Aorta (tissue), 5 donors: Measurements from ENCODE around the gene TFE3. TPM values are rescaled to one million over a fixed set of nuclear protein-coding genes. Genes with fewer than 3 reads are reported as not detected.

Source experiments
- ATAC-seq: fragments of 200-7000 bp; cut with Tn5 transposase; one replicate; pipeline ENCODE4 v1.9.1; 2022; ENCODE audit warnings: moderate library complexity; ENCODE audit not compliant: low FRiP score
- DNase-seq, 2 donors: peaks; one replicate each; pipeline ENCODE4 v3.0.0-alpha.2; 2020
- H3K27ac ChIP-seq, 2 donors: one replicate each; pipeline ENCODE4 v1.5.1; 2013; ENCODE audit warnings: low read length in 2 of 2, mild to moderate bottlenecking in 2 of 2, moderate library complexity in 2 of 2, control low read depth in 1 of 2, inconsistent platforms in 1 of 2, low read depth in 1 of 2
- H3K27me3 ChIP-seq, 2 donors: one replicate each; pipeline ENCODE4 v1.6.1; 2013; ENCODE audit warnings: control low read depth in 1 of 2, low read length in 1 of 2, mild to moderate bottlenecking in 1 of 2, moderate library complexity in 1 of 2; ENCODE audit not compliant: insufficient read depth in 2 of 2, control insufficient read depth in 1 of 2
- H3K36me3 ChIP-seq, 2 donors: one replicate each; pipeline ENCODE4 v1.6.1; 2013; ENCODE audit warnings: control low read depth in 1 of 2, low read length in 1 of 2, mild to moderate bottlenecking in 1 of 2; ENCODE audit not compliant: insufficient read depth in 2 of 2, control insufficient read depth in 1 of 2
- H3K4me1 ChIP-seq, 2 donors: one replicate each; pipeline ENCODE4 v1.6.1; 2013; ENCODE audit warnings: low read length in 2 of 2, control low read depth in 1 of 2, mild to moderate bottlenecking in 1 of 2, moderate library complexity in 1 of 2; ENCODE audit not compliant: insufficient read depth in 2 of 2, control insufficient read depth in 1 of 2
- H3K4me3 ChIP-seq, 2 donors: one replicate each; pipeline ENCODE4 v1.5.1; 2013; ENCODE audit warnings: low read length in 2 of 2, control low read depth in 1 of 2, mild to moderate bottlenecking in 1 of 2
- H3K9me3 ChIP-seq: one replicate; pipeline ENCODE4 v1.6.1; 2013; ENCODE audit warnings: mild to moderate bottlenecking, low read length; ENCODE audit not compliant: control insufficient read depth
- WGBS, 2 donors: extraction: QIAGEN DNeasy Blood & Tissue Kit; methylation state at CpG; one replicate each; pipeline ENCODE4 v1.1.7; 2013; 5-methylcytosine and 5-hydroxymethylcytosine counted together
- intact Hi-C, 2 donors: fragments of 100-400 bp; cut with DNase I; formaldehyde crosslinking; loops; one replicate each; pipeline versions ENCODE4 v1.14.2 to v1.15.0; 2022
- polyA plus RNA-seq, 2 donors: library from polyadenylated mRNA; stranded (reverse); fragments of 200-250 nt; gene quantifications; one replicate each; pipeline ENCODE4 v1.2.3, GENCODE V29; 2013
- total RNA-seq, 2 donors: library from RNA; stranded (reverse); fragmentation: NEBNext Ultra II Directional; extraction: Animal tissue kit (Norgen Biotek cat#: 25700); gene quantifications; one replicate each; pipeline ENCODE4 v1.2.1, GENCODE V29; 2021
- donor health status: healthy with polysubstance abuse.
- donor health status: Bipolar disorder and iron deficiency.
- donor health status: DM: no; HTN: no; CAD: no.
- donor health status: DM: no; HTN: no; CAD: no.
- donor health status: DM: yes; HTN: yes; CAD: no.

Gene TFE3
- total and polyA plus RNA-seq, 4 donors: 23.4 to 70.6 (median 57.3) TPM

GRCh38 chrX:49037883-49038475 is 5.2 kb downstream of the TFE3 start:
- no peaks in the 10 kb centered on the region for H3K4me1 ChIP-seq
- no peak for ATAC-seq
- no peak for DNase-seq
- H3K27me3 ChIP-seq: no peaks in the 10 kb centered on the region
- no peak overlapping the region for H3K27ac ChIP-seq
- no peak overlapping the region for H3K4me3 ChIP-seq
- no peaks in the 10 kb centered on the region for H3K9me3 ChIP-seq
- 89 to 90% methylated on average over 15 of the region's 15 CpGs for WGBS, 2 donors
- intact Hi-C loops: no loop called here
- peaks cover 0 to 18% of the 10 kb centered on the region in 2 donors for H3K36me3 ChIP-seq

DNA sequence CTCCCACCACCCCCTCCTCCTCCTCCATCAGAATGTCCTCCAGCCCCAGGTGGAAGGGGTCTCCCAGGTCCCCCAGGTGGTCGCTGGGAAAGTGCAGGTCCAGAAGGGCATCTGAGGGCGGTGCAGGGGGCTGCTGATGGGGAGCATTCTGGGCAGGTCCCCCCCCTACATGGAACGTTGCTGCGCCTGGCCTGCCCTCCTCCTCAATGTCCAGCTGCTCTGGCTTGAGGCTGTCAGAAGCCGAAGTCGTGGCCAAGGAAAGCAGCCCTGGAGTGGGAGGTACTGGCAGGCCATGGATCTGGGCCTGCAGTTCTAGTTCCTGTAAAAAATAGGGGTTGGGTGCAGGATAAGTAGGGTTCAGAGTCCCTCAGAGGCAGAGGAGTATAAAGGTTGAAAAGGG is 12.9 kb downstream of the TFE3 start:
- intact Hi-C loops: no loop called here
- Histone ChIP-seq H3K4me3 (no peak overlapping the region), H3K4me1 (no peaks in the 10 kb centered on the region), H3K36me3 (peaks cover 3 to 6% of the 10 kb centered on the region in 2 donors), H3K27me3 (no peaks in the 10 kb centered on the region), H3K9me3 (no peaks in the 10 kb centered on the region), H3K27ac (no peak overlapping the region)
- WGBS, 2 donors: 33 to 57% methylated on average over 6 of the region's 6 CpGs
- ATAC-seq (peak; percentile 43), DNase-seq (no peak)

DNA sequence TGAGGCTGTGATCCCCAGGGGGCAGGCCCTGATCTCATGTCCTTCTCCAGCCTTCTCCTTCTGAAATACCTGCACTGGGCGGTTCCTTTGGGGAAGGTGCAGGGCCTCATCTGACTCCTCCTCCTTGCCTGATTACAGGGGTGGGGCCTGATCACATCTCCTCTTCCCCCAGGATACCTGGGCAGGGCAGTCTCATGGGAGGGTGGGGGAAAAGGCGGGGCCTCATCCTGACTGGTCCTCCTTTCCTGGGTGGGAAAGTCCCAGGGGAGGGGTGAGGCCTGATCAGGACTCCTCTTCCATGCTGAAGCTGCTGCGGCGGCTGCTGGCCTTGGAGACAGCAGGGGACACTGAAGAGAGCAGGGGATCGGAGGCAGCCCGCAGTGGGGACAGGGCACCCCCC is 13.3 kb downstream of the TFE3 start:
- WGBS, 2 donors: 83 to 93% methylated on average over 4 to 6 of the region's 6 CpGs
- no peak for ATAC-seq
- H3K27ac ChIP-seq: no peak overlapping the region
- no peaks in the 10 kb centered on the region for H3K27me3 ChIP-seq
- H3K4me1 ChIP-seq: no peaks in the 10 kb centered on the region
- no peaks in the 10 kb centered on the region for H3K9me3 ChIP-seq
- H3K36me3 ChIP-seq: peaks cover 3 to 6% of the 10 kb centered on the region in 2 donors
- intact Hi-C loops: no loop called here
- no peak for DNase-seq
- H3K4me3 ChIP-seq: no peak overlapping the region

DNA sequence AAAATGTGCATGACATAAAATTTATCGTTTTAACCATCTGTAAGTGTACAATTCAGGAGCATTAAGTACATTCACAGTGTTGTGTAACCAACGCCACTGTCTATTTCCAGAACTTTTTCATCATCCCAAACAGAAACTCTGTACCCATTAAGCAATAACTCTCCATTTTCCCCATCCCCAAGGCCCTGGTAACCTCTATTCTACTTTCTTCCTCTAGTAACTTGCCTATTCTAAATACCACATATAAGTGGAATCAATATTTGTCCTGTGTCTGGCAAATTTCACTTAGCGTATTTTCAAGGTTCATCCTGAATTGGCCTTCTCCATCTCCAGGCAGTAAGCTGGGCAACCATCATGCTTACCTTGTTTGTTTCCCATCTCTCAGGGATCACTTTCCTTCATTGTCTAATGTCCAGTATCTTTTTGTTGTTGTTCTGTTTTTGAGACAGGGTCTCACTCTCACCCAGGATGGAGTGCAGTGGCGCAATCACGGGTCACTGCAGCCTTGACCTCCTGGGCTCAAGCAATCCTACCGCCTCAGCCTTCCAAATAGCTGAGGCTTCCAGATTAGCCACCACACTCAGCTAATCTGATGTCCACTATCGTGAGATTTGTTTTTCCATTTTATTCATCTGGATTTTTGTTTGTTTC is 23.4 kb downstream of the TFE3 start:
- H3K4me3 ChIP-seq: no peak overlapping the region
- ATAC-seq (no peak), DNase-seq (no peak)
- intact Hi-C loops: no loop called here
- no peaks in the 10 kb centered on the region for H3K9me3 ChIP-seq
- H3K4me1 ChIP-seq: no peaks in the 10 kb centered on the region
- no peaks in the 10 kb centered on the region for H3K36me3 ChIP-seq
- H3K27me3 ChIP-seq: no peaks in the 10 kb centered on the region
- WGBS, 2 donors: 82 to 87% methylated on average over 7 of the region's 7 CpGs
- no peak overlapping the region for H3K27ac ChIP-seq

GRCh38 chrX:49019050-49019449 is 24.1 kb downstream of the TFE3 start:
- H3K27me3 ChIP-seq: no peaks in the 10 kb centered on the region
- H3K27ac ChIP-seq: no peak overlapping the region
- ATAC-seq: no peak
- intact Hi-C loops: no loop called here
- no peaks in the 10 kb centered on the region for H3K4me1 ChIP-seq
- no peak overlapping the region for H3K4me3 ChIP-seq
- H3K9me3 ChIP-seq: no peaks in the 10 kb centered on the region
- H3K36me3 ChIP-seq: no peaks in the 10 kb centered on the region
- DNase-seq: no peak
- 74 to 80% methylated on average over 2 of the region's 2 CpGs for WGBS, 2 donors

DNA sequence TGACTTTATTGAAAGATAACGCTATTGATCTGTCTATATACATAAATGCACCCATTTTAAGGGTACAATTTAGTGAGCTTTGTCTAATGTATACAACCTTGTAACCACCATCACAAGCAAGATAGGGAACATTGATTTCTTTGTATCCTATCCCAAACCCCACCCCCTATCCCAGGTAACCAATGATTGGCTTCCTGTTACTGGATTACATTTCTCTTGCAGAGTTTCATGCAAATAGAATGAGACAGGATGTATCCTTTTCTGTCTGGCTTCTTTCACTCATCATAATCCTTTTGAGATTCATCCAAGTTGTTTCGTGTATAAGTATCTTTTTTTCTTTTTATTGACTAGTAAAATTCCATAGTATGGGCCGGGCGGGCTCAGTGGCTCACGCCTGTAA is 39.5 kb downstream of the TFE3 start:
- 82 to 85% methylated on average over 5 of the region's 5 CpGs for WGBS, 2 donors
- ATAC-seq (no peak), DNase-seq (no peak)
- no peaks in the 10 kb centered on the region for H3K4me1 ChIP-seq
- peaks cover 0 to under 1% of the 10 kb centered on the region in 2 donors for H3K36me3 ChIP-seq
- no peaks in the 10 kb centered on the region for H3K9me3 ChIP-seq
- intact Hi-C loops: loop anchor here in 1 of 2 donors (5.0 kb wide), 1 partner anchor 39 kb away; the partner anchor contains the start of gene TFE3
- H3K27me3 ChIP-seq: no peaks in the 10 kb centered on the region
- H3K4me3 ChIP-seq: no peak overlapping the region
- no peak overlapping the region for H3K27ac ChIP-seq

DNA sequence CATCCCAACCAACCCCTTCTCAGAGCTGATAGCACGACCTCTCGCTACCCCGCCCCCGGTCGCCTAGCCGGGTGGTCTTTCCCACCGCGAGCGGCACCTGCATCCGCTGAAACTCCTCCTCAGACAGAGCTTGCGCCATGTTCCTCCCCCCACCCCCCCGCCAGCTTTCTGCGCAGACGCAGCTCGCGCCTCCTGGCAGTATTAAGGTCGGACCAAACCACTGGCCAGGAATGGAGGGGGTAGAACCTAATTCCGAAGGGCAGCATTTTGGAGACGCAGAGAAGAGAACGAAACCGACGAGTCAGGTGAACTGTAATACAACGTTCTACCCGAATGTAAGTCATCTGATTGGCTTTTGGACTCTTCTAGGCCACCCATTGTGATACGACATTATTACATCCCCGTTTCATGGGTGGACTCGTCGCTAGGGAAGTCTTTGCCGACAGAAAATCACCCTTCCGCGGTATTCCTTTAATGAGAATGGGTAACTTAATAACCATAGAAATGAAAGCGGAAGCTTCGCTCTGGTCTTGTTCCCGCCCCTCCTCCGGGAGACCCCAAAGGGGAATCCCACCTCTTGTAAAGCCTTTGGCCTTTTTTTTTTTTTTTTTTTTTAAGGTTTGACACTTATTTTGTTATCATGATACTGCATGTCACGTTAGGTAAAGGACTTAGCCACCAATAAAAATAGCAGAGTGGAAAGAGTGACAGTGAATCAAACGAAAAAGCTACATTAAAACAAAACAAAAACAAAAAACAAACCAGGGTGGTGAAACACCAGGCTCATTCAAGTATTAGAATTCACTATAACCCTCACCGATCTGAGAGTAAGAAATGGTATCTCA is 40.8 kb downstream of the TFE3 start, which contains the start of gene GRIPAP1:
Gene GRIPAP1, minus strand, starts transcription at position 174 of the 845 bp plus-strand sequence. Its CDS starts 35 bp downstream, at position 139.
- peak within 1 kb of the TSS; percentile 38 to 71 for H3K4me3 ChIP-seq
- DNase-seq (peak; percentile 75 to 84), ATAC-seq (peak; percentile 91)
- 2 to 25% methylated on average over 38 of the region's 38 CpGs for WGBS, 2 donors
- H3K27ac ChIP-seq: peak within 1 kb of the TSS in 1 of 2 donors; percentile 90
- no peaks in the 10 kb centered on the region for H3K27me3 ChIP-seq
- H3K9me3 ChIP-seq: no peaks in the 10 kb centered on the region
- no peaks in the 10 kb centered on the region for H3K4me1 ChIP-seq
- H3K36me3 ChIP-seq: peaks cover 0 to 1% of the 10 kb centered on the region in 2 donors
- intact Hi-C loops: loop anchor here in 1 of 2 donors (5.0 kb wide), 1 partner anchor 40 kb away; the partner anchor contains the start of gene TFE3

DNA sequence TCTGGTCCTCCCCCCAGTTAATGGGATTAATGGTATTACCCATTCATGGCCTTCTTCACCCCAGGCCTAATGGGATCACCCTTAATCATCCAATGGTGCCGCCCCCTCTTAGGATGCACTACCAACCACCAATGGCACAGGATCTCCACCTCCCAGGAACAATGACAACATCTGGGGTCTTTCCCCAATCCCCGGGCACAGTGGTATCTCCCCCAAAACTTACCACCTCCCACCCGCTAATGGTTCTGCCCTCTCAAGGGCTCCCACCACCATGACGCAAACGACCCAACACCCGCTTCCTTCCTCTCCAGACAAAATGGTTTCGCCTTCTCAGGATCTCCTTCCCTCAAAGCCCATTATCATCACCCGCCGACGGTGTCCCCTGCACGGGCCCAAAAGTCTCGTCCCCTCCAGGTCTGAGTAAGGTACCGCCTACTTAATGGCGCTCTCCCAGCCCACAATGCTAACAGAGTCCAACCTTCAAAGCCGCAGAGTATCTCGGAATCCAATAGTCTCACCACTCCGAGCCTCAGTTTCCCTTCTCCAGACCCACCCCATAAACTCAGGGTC is 41.6 kb downstream of the TFE3 start:
- Histone ChIP-seq H3K27ac (no peak overlapping the region), H3K4me1 (no peaks in the 10 kb centered on the region), H3K4me3 (peak overlapping the region; percentile 38 to 71), H3K36me3 (peaks cover 0 to 1% of the 10 kb centered on the region in 2 donors), H3K27me3 (no peaks in the 10 kb centered on the region), H3K9me3 (no peaks in the 10 kb centered on the region)
- DNase-seq: peak; percentile 56 to 67
- 3 to 26% methylated on average over 17 of the region's 17 CpGs for WGBS, 2 donors
- peak; percentile 19 for ATAC-seq
- intact Hi-C loops: loop anchor here in 1 of 2 donors (5.0 kb wide), 1 partner anchor 41 kb away; the partner anchor contains the start of gene TFE3
